Mucosa of descending colon (tissue), 3 donors: ENCODE measurements around the gene SLC22A12. TPM values are rescaled to one million over a fixed set of nuclear protein-coding genes. Genes with fewer than 3 reads are reported as not detected.

ENCODE experiments used
- ATAC-seq: fragments of 200-7000 bp; cut with Tn5 transposase; one replicate; pipeline ENCODE4 v1.9.1; 2020; ENCODE audit warnings: mild to moderate bottlenecking, moderate library complexity
- DNase-seq, 3 donors: peaks; one replicate each; pipeline ENCODE4 v3.0.0-alpha.2; 2020
- H3K36me3 ChIP-seq: fragments of 200-600 bp; one replicate; pipeline ENCODE4 v1.8.0; 2021; ENCODE audit warnings: low read depth, mild to moderate bottlenecking
- H3K4me1 ChIP-seq: fragments of 200-600 bp; one replicate; pipeline ENCODE4 v1.8.0; 2021; ENCODE audit warnings: low read depth, mild to moderate bottlenecking
- H3K4me3 ChIP-seq: fragments of 200-600 bp; one replicate; pipeline ENCODE4 v1.8.0; 2021; ENCODE audit warnings: mild to moderate bottlenecking
- H3K9me3 ChIP-seq: fragments of 200-600 bp; one replicate; pipeline ENCODE4 v1.8.0; 2021; ENCODE audit warnings: mild to moderate bottlenecking
- intact Hi-C, 2 donors: fragments of 100-400 bp; cut with DNase I in 1 of 2; cut with micrococcal nuclease in 1 of 2; formaldehyde crosslinking; loops; one replicate each; pipeline versions ENCODE4 v1.11.0 to v1.11.1; 2022; cut with DNase I, micrococcal nuclease
- total RNA-seq, 3 donors: library from RNA; stranded (reverse); fragmentation: NEBNext Ultra II Directional in 2 of 3; extraction: Animal tissue kit (Norgen Biotek cat#: 25700) in 2 of 3; gene quantifications; one replicate each; pipeline versions ENCODE4 v1.2.1 to v1.2.4, GENCODE V29; 2021 to 2023
- TF ChIP-seq, protein P1 (sequence below): fragments of 200-600 bp; IDR thresholded peaks from one replicate; pipeline ENCODE4 v1.8.0; 2022; ENCODE audit warnings: antibody characterized with exemption, mild to moderate bottlenecking
- donor health status: DM: no; HTN: no; CAD: no; lungs with moderate emphysema.
- donor health status: DM: no; HTN: no; CAD: no.
- donor health status: DM: no; HTN: yes; CAD: no.

The SLC22A12 gene
- total RNA-seq, 3 donors from 2014 or later = not detected

DNA sequence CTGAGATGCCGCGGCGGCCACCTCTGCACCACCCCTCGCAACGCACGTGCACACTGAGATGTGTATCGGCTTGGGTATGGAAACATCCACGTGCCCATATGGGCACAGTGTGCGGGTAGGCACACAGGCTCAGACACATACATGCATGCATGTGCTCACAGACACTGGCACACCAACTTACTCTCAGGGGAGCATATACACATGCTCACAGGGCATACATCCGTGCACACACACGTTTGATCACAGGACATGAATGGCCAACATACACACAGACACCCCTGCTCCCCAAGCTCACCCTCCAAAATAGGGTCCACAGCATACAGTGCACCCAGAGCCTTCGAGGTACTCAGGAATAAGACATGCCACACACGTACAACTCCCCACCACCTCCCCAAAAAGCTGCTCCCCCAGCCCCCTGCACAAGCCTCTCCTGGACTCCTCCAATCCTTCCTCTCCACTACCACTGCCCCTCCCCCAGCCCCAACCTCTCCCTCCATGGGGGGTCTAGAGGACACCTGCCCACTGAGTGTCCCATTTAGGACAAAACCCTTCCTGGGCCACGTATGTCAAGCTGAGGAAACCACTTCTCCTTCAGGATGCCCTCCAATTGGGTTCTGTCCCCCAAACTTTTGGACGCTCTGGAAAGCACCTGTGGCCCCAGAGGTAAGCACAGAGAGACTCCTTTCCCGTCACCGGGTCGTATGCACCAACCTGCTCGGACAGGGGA, 53.1 kb downstream of the SLC22A12 start:
- no peak for ATAC-seq
- no peaks in the 10 kb centered on the region for H3K36me3 ChIP-seq
- no peak overlapping the region for H3K4me3 ChIP-seq
- intact Hi-C loops = no loop called here
- no peak for DNase-seq
- TF ChIP-seq, protein P1, sequence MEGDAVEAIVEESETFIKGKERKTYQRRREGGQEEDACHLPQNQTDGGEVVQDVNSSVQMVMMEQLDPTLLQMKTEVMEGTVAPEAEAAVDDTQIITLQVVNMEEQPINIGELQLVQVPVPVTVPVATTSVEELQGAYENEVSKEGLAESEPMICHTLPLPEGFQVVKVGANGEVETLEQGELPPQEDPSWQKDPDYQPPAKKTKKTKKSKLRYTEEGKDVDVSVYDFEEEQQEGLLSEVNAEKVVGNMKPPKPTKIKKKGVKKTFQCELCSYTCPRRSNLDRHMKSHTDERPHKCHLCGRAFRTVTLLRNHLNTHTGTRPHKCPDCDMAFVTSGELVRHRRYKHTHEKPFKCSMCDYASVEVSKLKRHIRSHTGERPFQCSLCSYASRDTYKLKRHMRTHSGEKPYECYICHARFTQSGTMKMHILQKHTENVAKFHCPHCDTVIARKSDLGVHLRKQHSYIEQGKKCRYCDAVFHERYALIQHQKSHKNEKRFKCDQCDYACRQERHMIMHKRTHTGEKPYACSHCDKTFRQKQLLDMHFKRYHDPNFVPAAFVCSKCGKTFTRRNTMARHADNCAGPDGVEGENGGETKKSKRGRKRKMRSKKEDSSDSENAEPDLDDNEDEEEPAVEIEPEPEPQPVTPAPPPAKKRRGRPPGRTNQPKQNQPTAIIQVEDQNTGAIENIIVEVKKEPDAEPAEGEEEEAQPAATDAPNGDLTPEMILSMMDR = no peak
- H3K4me1 ChIP-seq = no peaks in the 10 kb centered on the region
- no peaks in the 10 kb centered on the region for H3K9me3 ChIP-seq

DNA sequence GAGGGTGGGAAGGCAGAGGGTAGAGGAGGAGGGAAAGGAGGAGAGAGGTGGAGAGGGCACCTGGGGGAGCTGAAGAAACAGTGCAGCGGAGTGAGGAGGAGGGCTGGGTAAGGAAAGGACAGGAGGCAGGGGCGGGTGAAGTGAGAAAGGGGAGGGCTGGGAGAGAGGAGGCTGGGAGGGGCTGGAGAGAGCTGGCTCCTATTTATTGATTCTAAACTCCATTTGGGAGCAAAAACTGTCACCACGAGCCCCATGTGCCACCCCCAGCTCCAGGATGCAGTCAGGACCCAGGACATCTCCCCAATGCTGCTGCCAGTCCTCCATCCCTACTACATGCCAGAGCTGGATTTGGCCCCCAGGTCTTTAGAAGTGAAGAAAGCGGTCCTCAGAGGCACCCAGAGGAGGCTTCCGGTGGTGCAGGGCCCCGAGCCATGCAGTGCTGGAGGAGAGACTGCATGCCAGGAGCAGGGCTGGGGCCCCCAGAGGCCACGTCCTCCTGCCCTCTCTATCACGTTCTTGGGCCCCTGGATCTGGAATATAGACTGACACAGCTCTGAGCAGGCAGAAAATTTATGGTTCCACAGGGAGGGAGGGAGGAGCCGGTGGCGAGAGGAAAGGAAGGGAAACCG, 53.7 kb downstream of the SLC22A12 start:
- no peaks in the 10 kb centered on the region for H3K4me1 ChIP-seq
- intact Hi-C loops = no loop called here
- DNase-seq (no peak), ATAC-seq (no peak)
- no peaks in the 10 kb centered on the region for H3K36me3 ChIP-seq
- TF ChIP-seq, protein P1 = no peak
- no peak overlapping the region for H3K4me3 ChIP-seq
- no peaks in the 10 kb centered on the region for H3K9me3 ChIP-seq

DNA sequence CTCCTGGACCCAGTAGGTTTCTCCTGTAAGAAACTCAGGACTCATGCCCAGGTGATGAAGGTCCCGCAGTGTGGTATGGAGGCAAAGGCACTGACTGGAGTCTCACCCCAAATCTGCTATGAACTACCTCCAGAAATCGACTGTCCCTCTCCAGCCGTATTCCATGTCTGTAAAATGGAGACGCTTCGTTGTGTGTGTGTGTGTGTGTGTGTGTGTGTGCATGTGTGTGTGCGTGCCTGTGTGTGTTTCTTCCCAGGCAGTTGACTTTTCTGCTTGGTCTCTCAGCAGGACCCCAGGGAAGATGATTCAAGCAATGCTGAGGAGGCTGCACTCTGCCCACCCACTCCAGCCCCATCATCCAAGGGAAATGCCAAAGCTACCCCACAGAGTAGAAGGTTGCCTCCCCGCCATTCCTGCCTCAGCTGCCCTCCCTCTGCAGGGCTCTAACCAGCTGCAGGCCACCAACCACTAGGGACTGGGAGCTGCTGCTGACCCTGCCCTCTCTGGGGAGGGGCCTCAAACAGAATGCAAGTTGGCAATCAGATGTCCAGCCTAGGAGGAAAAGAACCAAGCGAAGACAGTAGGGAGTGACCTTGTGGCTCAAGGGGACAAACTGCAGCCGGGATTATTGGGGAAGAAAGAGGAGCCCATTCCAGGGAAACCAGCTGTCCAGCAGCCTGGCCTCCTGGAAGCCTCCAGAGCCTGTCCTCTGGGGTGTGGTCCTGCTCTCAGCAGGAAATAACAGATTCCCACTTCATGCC, 56.2 kb downstream of the SLC22A12 start:
- H3K9me3 ChIP-seq = no peaks in the 10 kb centered on the region
- DNase-seq = no peak
- H3K4me3 ChIP-seq = no peak overlapping the region
- no peaks in the 10 kb centered on the region for H3K36me3 ChIP-seq
- intact Hi-C loops = no loop called here
- no peaks in the 10 kb centered on the region for H3K4me1 ChIP-seq
- ATAC-seq = no peak
- TF ChIP-seq, protein P1 = no peak

DNA sequence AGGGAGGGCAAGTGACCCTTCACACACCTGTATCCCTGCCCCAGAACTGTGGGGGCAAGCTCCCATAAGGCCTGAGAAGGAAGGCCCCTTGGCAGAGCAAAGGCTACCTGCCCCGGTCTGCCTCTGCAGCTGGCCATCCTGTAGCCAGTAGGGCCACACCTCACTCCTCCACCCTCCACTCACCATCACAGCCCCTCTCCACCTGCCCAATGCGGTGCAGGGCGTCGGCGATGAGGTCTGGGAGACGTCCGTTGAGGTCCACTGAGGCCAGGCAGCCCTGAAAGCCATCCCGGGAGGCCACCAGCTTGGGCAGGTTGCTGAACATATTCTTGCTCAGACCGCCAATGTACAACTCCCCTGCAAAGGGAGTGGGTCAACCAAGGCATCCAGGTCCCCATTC, 57.5 kb downstream of the SLC22A12 start:
- no peak overlapping the region for H3K4me3 ChIP-seq
- H3K4me1 ChIP-seq = no peaks in the 10 kb centered on the region
- ATAC-seq = no peak
- no peak for DNase-seq
- intact Hi-C loops = no loop called here
- TF ChIP-seq, protein P1 = no peak
- no peaks in the 10 kb centered on the region for H3K9me3 ChIP-seq
- no peaks in the 10 kb centered on the region for H3K36me3 ChIP-seq

DNA sequence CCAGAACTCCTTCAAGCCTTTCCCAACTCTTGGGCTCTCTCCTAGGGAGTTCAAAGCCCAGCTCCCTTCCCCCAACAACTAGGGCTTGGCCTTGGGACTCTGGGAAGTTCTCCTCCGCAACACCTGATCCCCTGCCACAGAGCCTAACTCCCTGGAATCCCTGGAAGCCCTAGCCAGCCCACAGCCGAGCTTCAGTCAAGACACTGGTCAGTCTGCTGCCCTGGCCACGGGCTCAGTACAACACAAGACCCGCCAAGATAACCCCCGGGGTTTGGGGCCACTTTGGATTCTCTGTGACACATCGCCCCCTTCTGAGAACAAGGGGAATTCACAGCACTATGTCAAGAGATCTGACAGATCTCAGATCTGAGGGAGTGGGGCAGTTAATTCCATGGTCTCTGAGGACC, 58.3 kb downstream of the SLC22A12 start:
- DNase-seq = no peak
- Histone ChIP-seq H3K9me3 (no peaks in the 10 kb centered on the region), H3K4me1 (no peaks in the 10 kb centered on the region), H3K36me3 (no peaks in the 10 kb centered on the region), H3K4me3 (no peak overlapping the region)
- TF ChIP-seq, protein P1 = no peak
- peak; percentile 14 for ATAC-seq
- intact Hi-C loops = no loop called here
